GM23248 (cell line): Measurements from ENCODE around the gene SYNJ1. TPM values are rescaled to one million over a fixed set of nuclear protein-coding genes. Genes with fewer than 3 reads are reported as not detected.
A peak's percentile ranks its signal among the peaks of the same experiment; 100 is the strongest.
"Not testable (repeated sequence)": the region's sequence is repeated elsewhere in the genome, so short reads cannot be mapped to it uniquely, and the experiment has no call there.

ENCODE experiments used
- DNase-seq: peaks from one replicate; pipeline ENCODE4 v3.0.0-alpha.2; 2015
- H2AFZ ChIP-seq: fragments of 200-600 bp; sonication (generic); 2 replicates; pipeline ENCODE4 v1.6.1; 2016; ENCODE audit warnings: antibody characterized with exemption
- H3F3A ChIP-seq: fragments of 200-600 bp; sonication (generic); 2 replicates; pipeline ENCODE4 v1.6.1; 2016; ENCODE audit warnings: mild to moderate bottlenecking, antibody characterized with exemption, mixed run types; ENCODE audit not compliant: insufficient read depth
- H3K27ac ChIP-seq: fragments of 200-600 bp; sonication (generic); 2 replicates; pipeline ENCODE4 v1.5.1; 2016; ENCODE audit warnings: mild to moderate bottlenecking
- H3K27me3 ChIP-seq: fragments of 200-600 bp; sonication (generic); replicated peaks from 2 replicates; pipeline ENCODE4 v1.6.1; 2016; ENCODE audit warnings: mild to moderate bottlenecking; ENCODE audit not compliant: insufficient read depth
- H3K36me3 ChIP-seq: fragments of 200-600 bp; sonication (generic); 2 replicates; pipeline ENCODE4 v1.6.1; 2016; ENCODE audit warnings: low read depth, mild to moderate bottlenecking
- H3K4me1 ChIP-seq: fragments of 200-600 bp; sonication (generic); 2 replicates; pipeline ENCODE4 v1.6.1; 2016; ENCODE audit warnings: mild to moderate bottlenecking; ENCODE audit not compliant: insufficient read depth
- H3K4me2 ChIP-seq: fragments of 200-600 bp; sonication (generic); one replicate; pipeline ENCODE4 v1.6.1; 2016; ENCODE audit warnings: mild to moderate bottlenecking; ENCODE audit not compliant: unreplicated experiment
- H3K4me3 ChIP-seq: fragments of 200-600 bp; sonication (generic); 2 replicates; pipeline ENCODE4 v1.5.1; 2016; ENCODE audit warnings: mild to moderate bottlenecking
- H3K79me2 ChIP-seq: fragments of 200-600 bp; sonication (generic); 2 replicates; pipeline ENCODE4 v1.6.1; 2016; ENCODE audit warnings: mild to moderate bottlenecking; ENCODE audit not compliant: insufficient read depth
- H3K9ac ChIP-seq: fragments of 200-600 bp; sonication (generic); 2 replicates; pipeline ENCODE4 v1.6.1; 2016; ENCODE audit warnings: mild to moderate bottlenecking
- H3K9me2 ChIP-seq: fragments of 200-600 bp; sonication (generic); 2 replicates; pipeline ENCODE4 v1.6.1; 2016; ENCODE audit warnings: mixed run types, mild to moderate bottlenecking, moderate library complexity; ENCODE audit not compliant: insufficient read depth
- H3K9me3 ChIP-seq: fragments of 200-600 bp; sonication (generic); one replicate; pipeline ENCODE4 v1.6.1; 2017; ENCODE audit warnings: low read depth
- H4K20me1 ChIP-seq: fragments of 200-600 bp; sonication (generic); 2 replicates; pipeline ENCODE4 v1.6.0; 2016; ENCODE audit not compliant: insufficient read depth
- EZH2 ChIP-seq: fragments of 200-600 bp; sonication (generic); IDR thresholded peaks from 2 replicates; pipeline ENCODE4 v1.6.1; 2018; ENCODE audit warnings: antibody characterized with exemption, mild to moderate bottlenecking; ENCODE audit not compliant: insufficient read depth, poor library complexity, severe bottlenecking
- EZH2phosphoT487 ChIP-seq: fragments of 200-600 bp; sonication (generic); IDR thresholded peaks from 2 replicates; pipeline ENCODE4 v1.6.1; 2018; ENCODE audit warnings: antibody characterized with exemption, moderate library complexity, mild to moderate bottlenecking, low read depth; ENCODE audit not compliant: insufficient read depth
- WGBS, 2 experiments: methylation state at CpG; one replicate each; pipeline ENCODE4 v1.1.6; 2015 to 2017; ENCODE audit warnings: low lambda C conversion rate in 2 of 2, low coverage in 1 of 2; ENCODE audit errors: missing lambda C conversion rate in 2 of 2; 5-methylcytosine and 5-hydroxymethylcytosine counted together
- in situ Hi-C: fragments of 300-500 bp; cut with MboI; formaldehyde crosslinking; loops from 2 replicates; pipeline ENCODE4 v1.15.0; 2020
- polyA plus RNA-seq: library from polyadenylated mRNA; unstranded; fragments of >200 nt; fragmentation: Nextera tagmentation; extraction: Ambion mirVana; gene quantifications from 2 replicates; pipeline ENCODE4 v1.2.1, GENCODE V29; 2016
- total RNA-seq: library from RNA; depleted of rRNA; stranded (reverse); fragments of >200 nt; shearing (Covaris generic); gene quantifications from 2 replicates; pipeline ENCODE4 v1.2.3, GENCODE V29; 2014

Gene SYNJ1
- total and polyA plus RNA-seq, 2 experiments from 2014 or later, result 4.6 to 5.0 TPM

DNA sequence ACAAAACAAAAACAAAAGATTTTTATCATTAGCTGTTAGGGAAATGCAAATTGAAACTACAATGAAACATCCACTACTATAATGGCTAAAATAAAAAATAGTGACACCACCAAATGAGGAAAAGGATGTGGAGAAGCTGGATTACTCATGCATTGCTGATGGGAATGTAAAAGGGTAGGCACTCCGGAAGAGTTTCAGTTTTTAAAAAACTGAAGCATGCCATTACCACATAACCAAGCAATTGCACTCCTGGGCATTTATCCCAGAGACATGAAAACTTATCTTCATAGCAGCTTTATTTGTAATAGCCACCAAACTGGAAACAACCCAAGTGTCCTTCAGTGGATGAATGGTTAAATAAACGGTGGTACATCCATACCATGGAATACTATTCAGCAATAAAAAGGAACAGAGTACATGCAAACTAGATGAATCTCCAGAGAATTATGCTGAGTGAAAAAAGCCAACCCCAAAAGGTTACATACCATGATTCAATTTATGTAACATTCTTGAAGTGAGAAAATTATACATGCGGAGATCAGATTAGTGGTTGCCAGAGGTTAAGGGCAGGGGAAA is 101.1 kb downstream of the SYNJ1 start:
- H3K9ac ChIP-seq, result no peak overlapping the region
- TF ChIP-seq EZH2phosphoT487 (no peak), EZH2 (no peak)
- WGBS, 2 experiments, result 62 to 69% methylated on average over 3 of the region's 3 CpGs
- no peaks in the 10 kb centered on the region for H4K20me1 ChIP-seq
- no peak overlapping the region for H2AFZ ChIP-seq
- H3K27ac ChIP-seq, result no peak overlapping the region
- H3K4me3 ChIP-seq, result no peak overlapping the region
- H3K79me2 ChIP-seq, result no peaks in the 10 kb centered on the region
- peaks cover 6% of the 10 kb centered on the region for H3K4me1 ChIP-seq
- H3K36me3 ChIP-seq, result no peaks in the 10 kb centered on the region
- H3F3A ChIP-seq, result peaks cover 11% of the 10 kb centered on the region
- H3K9me3 ChIP-seq, result no peaks in the 10 kb centered on the region
- in situ Hi-C loops, result no loop called here
- H3K9me2 ChIP-seq, result no peaks in the 10 kb centered on the region
- no peak overlapping the region for H3K4me2 ChIP-seq
- DNase-seq, result peak; percentile 69
- H3K27me3 ChIP-seq, result no peaks in the 10 kb centered on the region

DNA sequence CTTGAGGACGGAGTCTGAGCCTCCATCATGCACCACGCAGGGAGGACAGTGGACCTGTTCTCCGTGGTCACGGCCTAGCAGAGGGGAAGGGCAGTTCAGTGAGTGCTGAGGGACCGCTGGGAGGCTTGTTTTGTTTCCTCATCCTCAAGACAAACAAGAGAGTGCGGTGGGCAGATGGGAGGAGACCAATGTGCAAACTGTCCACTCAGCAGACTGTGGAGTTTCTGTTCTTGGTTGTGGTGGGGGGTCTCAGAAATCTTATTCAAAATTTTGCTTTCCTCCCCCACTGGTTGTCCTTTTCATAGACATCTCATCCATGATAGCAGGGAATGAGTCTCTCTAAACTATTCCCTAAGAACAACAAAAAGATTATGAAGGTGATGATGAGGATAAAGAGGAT is 109.6 kb downstream of the SYNJ1 start:
- H3K27me3 ChIP-seq, H3K27ac ChIP-seq, H3K4me3 ChIP-seq, H3F3A ChIP-seq, H3K4me1 ChIP-seq, in situ Hi-C loops, H3K4me2 ChIP-seq, H4K20me1 ChIP-seq, H3K9me3 ChIP-seq, DNase-seq, H3K36me3 ChIP-seq, H2AFZ ChIP-seq, H3K79me2 ChIP-seq, H3K9ac ChIP-seq, H3K9me2 ChIP-seq: not testable (repeated sequence)
- 60 to 65% methylated on average over 6 of the region's 6 CpGs for WGBS, 2 experiments

DNA sequence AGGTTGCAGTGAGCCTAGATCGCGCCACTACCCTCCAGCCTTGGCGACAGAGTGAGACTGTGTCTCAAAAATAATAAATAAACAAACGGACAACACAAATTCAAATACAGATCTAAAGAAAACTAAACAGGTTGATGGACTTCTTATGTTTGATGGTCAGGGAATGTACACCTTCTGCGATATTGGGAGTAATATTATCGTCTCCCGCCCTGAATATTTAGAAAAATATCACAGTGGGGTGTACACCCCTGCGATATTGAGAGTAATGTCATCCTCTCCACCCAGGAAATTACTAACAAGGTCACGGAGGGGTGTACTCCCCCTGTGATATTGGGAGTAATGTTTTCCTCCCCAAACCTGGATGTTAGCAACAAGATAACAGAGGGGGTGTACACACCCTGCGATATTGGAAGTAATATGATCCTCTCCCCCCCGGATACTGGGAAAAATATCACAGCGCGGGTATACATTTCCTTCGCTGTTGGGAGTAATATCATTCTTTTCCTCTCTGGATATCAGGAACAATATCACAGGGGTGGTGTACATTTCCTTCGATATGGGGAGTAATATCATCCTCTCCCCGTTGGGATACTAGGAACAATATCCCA is 114.3 kb downstream of the SYNJ1 start:
- peak overlapping the region; percentile 94 for H3K4me2 ChIP-seq
- peak overlapping the region; percentile 93 for H3K27ac ChIP-seq
- no peak for DNase-seq
- peak overlapping the region; percentile 89 for H3K9ac ChIP-seq
- peaks cover 29% of the 10 kb centered on the region for H3K79me2 ChIP-seq
- no peaks in the 10 kb centered on the region for H3F3A ChIP-seq
- no peaks in the 10 kb centered on the region for H4K20me1 ChIP-seq
- TF ChIP-seq EZH2phosphoT487 (no peak), EZH2 (no peak)
- peak overlapping the region; percentile 85 for H2AFZ ChIP-seq
- in situ Hi-C loops, result no loop called here
- peaks cover 4% of the 10 kb centered on the region for H3K4me1 ChIP-seq
- H3K27me3 ChIP-seq, result no peaks in the 10 kb centered on the region
- H3K9me2 ChIP-seq, result no peaks in the 10 kb centered on the region
- H3K9me3 ChIP-seq, result no peaks in the 10 kb centered on the region
- H3K4me3 ChIP-seq, result peak overlapping the region; percentile 81
- WGBS, 2 experiments, result 64 to 66% methylated on average over 16 of the region's 16 CpGs
- H3K36me3 ChIP-seq, result no peaks in the 10 kb centered on the region; the same call in 1 of the 2 replicates

DNA sequence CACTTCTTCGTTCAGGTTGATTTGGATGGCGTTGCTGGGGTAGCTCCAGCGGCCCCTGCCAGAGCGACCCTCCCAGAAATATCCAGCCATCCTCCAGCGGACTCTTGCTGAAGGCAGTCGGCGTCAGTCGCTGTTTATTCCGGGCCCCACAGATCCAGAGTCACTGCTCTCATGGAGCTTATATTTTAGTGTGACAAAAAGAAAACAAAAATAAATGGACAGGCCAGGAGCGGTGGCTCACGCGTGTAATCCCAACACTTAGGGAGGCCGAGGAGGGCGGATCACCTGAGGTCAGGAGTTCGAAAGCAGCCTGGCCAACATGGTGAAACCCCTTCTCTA is 114.8 kb downstream of the SYNJ1 start:
- H3K9me3 ChIP-seq, result no peaks in the 10 kb centered on the region
- peaks cover 29% of the 10 kb centered on the region for H3K79me2 ChIP-seq
- TF ChIP-seq EZH2, result no peak
- TF ChIP-seq EZH2phosphoT487, result no peak
- H3K27me3 ChIP-seq, result no peaks in the 10 kb centered on the region
- peak overlapping the region; percentile 81 for H3K4me3 ChIP-seq
- no peaks in the 10 kb centered on the region; the same call in 1 of the 2 replicates for H3K36me3 ChIP-seq
- in situ Hi-C loops, result no loop called here
- H3K9me2 ChIP-seq, result no peaks in the 10 kb centered on the region
- H2AFZ ChIP-seq, result peak overlapping the region; percentile 85
- H4K20me1 ChIP-seq, result no peaks in the 10 kb centered on the region
- H3F3A ChIP-seq, result no peaks in the 10 kb centered on the region
- 0% methylated on average over 15 of the region's 15 CpGs for WGBS, 2 experiments
- peak overlapping the region; percentile 93 for H3K27ac ChIP-seq
- no peak for DNase-seq
- peak overlapping the region; percentile 89 for H3K9ac ChIP-seq
- peak overlapping the region; percentile 94 for H3K4me2 ChIP-seq
- H3K4me1 ChIP-seq, result peaks cover 4% of the 10 kb centered on the region
